Endothelial cell of umbilical vein (primary cell): ENCODE data around the gene LCE1A. TPM values are rescaled to one million over a fixed set of nuclear protein-coding genes. Genes with fewer than 3 reads are reported as not detected.

ENCODE experiments used
- BruUV-seq: library from RNA; stranded (reverse); fragments of 400-500 nt; replicated peaks from 2 replicates; lab custom pipeline; 2021; lab: Mats Ljungman, UMichigan
- CTCF ChIA-PET: fragments of 300-600, 350-600 bp; sonication (Branson Sonifier 250); formaldehyde crosslinking; loops from one replicate; lab custom pipeline; 2021; ENCODE audit warnings: antibody characterized with exemption, inconsistent platforms; lab: Charles Lee
- POLR2A ChIA-PET: fragments of 300-600, 350-600 bp; sonication (Branson Sonifier 250); formaldehyde crosslinking; loops from one replicate; lab custom pipeline; 2021; ENCODE audit warnings: antibody characterized with exemption, inconsistent platforms; lab: Charles Lee
- DNase-seq: peaks from one replicate; pipeline ENCODE4 v3.0.0-alpha.2; 2011; ENCODE audit warnings: low read depth, low spot score
- FAIRE-seq: peaks from 2 replicates; lab custom pipeline; 2011; peaks lifted over from hg19 to GRCh38; lab: Jason Lieb, UNC
- H2AFZ ChIP-seq: 2 replicates; pipeline ENCODE4 v1.6.0; 2012; ENCODE audit warnings: low read depth, low read length, control low read depth, inconsistent platforms
- H3K27ac ChIP-seq: 2 replicates; pipeline ENCODE4 v1.5.1; 2011; ENCODE audit warnings: low read depth, mild to moderate bottlenecking, control low read depth, low read length, moderate library complexity; ENCODE audit not compliant: insufficient read depth
- H3K27me3 ChIP-seq, 2 experiments: 2 replicates each; pipeline versions ENCODE4 v1.6.0 to v1.6.1; 2011; ENCODE audit warnings: low read length in 2 of 2, mixed read lengths in 1 of 2; ENCODE audit not compliant: control insufficient read depth in 2 of 2, insufficient read depth in 2 of 2
- H3K36me3 ChIP-seq, 2 experiments: 2 replicates in 1 of 2; 3 replicates in 1 of 2; pipeline ENCODE4 v1.5.1; 2011; ENCODE audit warnings: low read length in 2 of 2, mild to moderate bottlenecking in 1 of 2, moderate library complexity in 1 of 2; ENCODE audit not compliant: control insufficient read depth in 2 of 2, insufficient read depth in 2 of 2; ENCODE audit errors: extremely low read depth in 1 of 2
- H3K4me1 ChIP-seq: 3 replicates; pipeline ENCODE4 v1.5.1; 2011; ENCODE audit warnings: mild to moderate bottlenecking, low read length; ENCODE audit not compliant: control insufficient read depth, insufficient read depth; ENCODE audit errors: extremely low read depth
- H3K4me2 ChIP-seq: 2 replicates; pipeline ENCODE4 v1.6.1; 2011; ENCODE audit warnings: low read length, control low read depth, mixed read lengths; ENCODE audit not compliant: insufficient read depth
- H3K4me3 ChIP-seq, 3 experiments: fragments of 200-600 bp in 1 of 3; sonication (generic), shearing (Covaris generic) in 1 of 3; replicated peaks in 1 of 3; 2 replicates each; pipeline ENCODE4 v1.5.1; 2011 to 2016; ENCODE audit warnings: control low read depth in 3 of 3, low read length in 3 of 3, mild to moderate bottlenecking in 2 of 3, inconsistent platforms in 1 of 3, low read depth in 1 of 3, moderate library complexity in 1 of 3; ENCODE audit not compliant: insufficient read depth in 1 of 3
- H3K79me2 ChIP-seq: 2 replicates; pipeline ENCODE4 v1.6.0; 2012; ENCODE audit warnings: low read length, inconsistent platforms; ENCODE audit not compliant: control insufficient read depth, insufficient read depth
- H3K9ac ChIP-seq: replicated peaks from 2 replicates; pipeline ENCODE3; 2011; ENCODE audit warnings: low read length, control low read depth; ENCODE audit not compliant: insufficient read depth; ENCODE audit errors: extremely low read depth
- H3K9me1 ChIP-seq: replicated peaks from 3 replicates; pipeline ENCODE4 v1.6.0; 2011; ENCODE audit warnings: mild to moderate bottlenecking, low read length; ENCODE audit not compliant: control insufficient read depth, insufficient read depth; ENCODE audit errors: extremely low read depth
- H3K9me3 ChIP-seq: replicated peaks from 2 replicates; pipeline ENCODE4 v1.5.1; 2012; ENCODE audit warnings: low read length, inconsistent platforms; ENCODE audit not compliant: control insufficient read depth, insufficient read depth
- H4K20me1 ChIP-seq: replicated peaks from 2 replicates; pipeline ENCODE3; 2011; ENCODE audit warnings: mild to moderate bottlenecking, low read length; ENCODE audit not compliant: control insufficient read depth, insufficient read depth; ENCODE audit errors: extremely low read depth
- CTCF ChIP-seq, 2 donors: IDR thresholded peaks; 1 replicate in 1 of 2; 2 replicates in 1 of 2; pipeline ENCODE4 v1.5.1; 2011; ENCODE audit warnings: low read length in 2 of 2, mild to moderate bottlenecking in 2 of 2, moderate library complexity in 2 of 2, control low read depth in 1 of 2, inconsistent platforms in 1 of 2, low read depth in 1 of 2; ENCODE audit not compliant: insufficient read depth in 1 of 2; ENCODE audit errors: extremely low read depth in 1 of 2
- EZH2 ChIP-seq: IDR thresholded peaks from 2 replicates; pipeline ENCODE4 v1.6.1; 2012; ENCODE audit warnings: borderline replicate concordance, low read depth, mild to moderate bottlenecking, moderate library complexity, low read length, inconsistent platforms; ENCODE audit not compliant: severe bottlenecking
- FOS ChIP-seq: IDR thresholded peaks from 2 replicates; pipeline ENCODE4 v1.6.1; 2011; ENCODE audit warnings: mild to moderate bottlenecking, low read length, moderate library complexity, borderline replicate concordance; ENCODE audit not compliant: insufficient read depth
- GATA2 ChIP-seq: IDR thresholded peaks from 2 replicates; pipeline ENCODE4 v1.7.0; 2011; ENCODE audit warnings: low read depth, mild to moderate bottlenecking, moderate library complexity, mixed read lengths, low read length; ENCODE audit not compliant: insufficient read length, insufficient read depth
- JUN ChIP-seq: IDR thresholded peaks from 2 replicates; pipeline ENCODE4 v1.6.1; 2011; ENCODE audit warnings: borderline replicate concordance, low read depth; ENCODE audit not compliant: insufficient read length, insufficient read depth
- MAX ChIP-seq: IDR thresholded peaks from 2 replicates; pipeline ENCODE4 v1.6.1; 2011; ENCODE audit not compliant: insufficient read depth, insufficient read length
- MYC ChIP-seq: IDR thresholded peaks from one replicate; pipeline ENCODE4 v1.6.1; 2011; ENCODE audit warnings: mild to moderate bottlenecking, low read depth, low read length
- POLR2A ChIP-seq: IDR thresholded peaks from 2 replicates; pipeline ENCODE4 v1.6.1; 2012; ENCODE audit warnings: low read depth, mild to moderate bottlenecking, control low read depth, low read length
- POLR2AphosphoS5 ChIP-seq: IDR thresholded peaks from 2 replicates; pipeline ENCODE4 v1.6.1; 2012; ENCODE audit warnings: low read depth, mild to moderate bottlenecking, control low read depth, low read length, moderate library complexity; ENCODE audit not compliant: insufficient read depth
- dilution Hi-C: fragments of 300-500 bp; cut with MboI; formaldehyde crosslinking; loops from one replicate; pipeline ENCODE4 v1.15.0; 2019; ENCODE audit warnings: low sequenced_read_pairs; ENCODE audit not compliant: extremely low pct_ligation_motif_present
- intact Hi-C: fragments of 100-400 bp; cut with micrococcal nuclease; formaldehyde crosslinking; loops from one replicate; pipeline ENCODE4 v1.10.0; 2022
- polyA plus RNA-seq, 4 experiments: library from polyadenylated mRNA; depleted of rRNA in 3 of 4; stranded (reverse) in 3 of 4; unstranded in 1 of 4; fragments of >200 nt; gene quantifications; 2 replicates each; pipeline versions ENCODE4 v1.2.1 to v1.2.3, GENCODE V29; 2011 to 2012; ENCODE audit warnings: missing spikeins in 1 of 4
- total RNA-seq: library from RNA; stranded (reverse); gene quantifications from 2 replicates; pipeline ENCODE4 v1.2.3, GENCODE V29; 2021

Gene LCE1A
- total and polyA plus RNA-seq, 2 donors (not counting 3 experiments of a cell fraction or from before 2014, with no cell fraction given), result not detected

- Histone ChIP-seq H3K9ac (no peak overlapping the region), H3K9me3 (no peaks in the 10 kb centered on the region), H3K79me2 (no peaks in the 10 kb centered on the region), H3K9me1 (no peaks in the 10 kb centered on the region), H3K27ac (no peak overlapping the region), H2AFZ (no peak overlapping the region), H3K36me3 (no peaks in the 10 kb centered on the region), H4K20me1 (no peaks in the 10 kb centered on the region), H3K4me2 (no peak overlapping the region), H3K4me3 (no peak overlapping the region), H3K4me1 (no peaks in the 10 kb centered on the region), H3K27me3 (no peaks in the 10 kb centered on the region)
- DNase-seq (no peak), FAIRE-seq (no peak)
- ChIA-PET POLR2A (no interaction called here), CTCF (no interaction called here)
- dilution Hi-C loops, result no loop called here
- TF ChIP-seq POLR2A (no peak), CTCF (IDR thresholded peaks at IDR 0.05; ENCODE audit: extremely low read depth in 1 of 2, insufficient read depth in 1 of 2, low read depth in 1 of 2, low read length in 2 of 2) (no peak)
- no TSS peak for BruUV-seq
- intact Hi-C loops, result no loop called here
Observed at GRCh38 chr1:152823294-152823693, 4.0 kb upstream of the LCE1A start.

DNA sequence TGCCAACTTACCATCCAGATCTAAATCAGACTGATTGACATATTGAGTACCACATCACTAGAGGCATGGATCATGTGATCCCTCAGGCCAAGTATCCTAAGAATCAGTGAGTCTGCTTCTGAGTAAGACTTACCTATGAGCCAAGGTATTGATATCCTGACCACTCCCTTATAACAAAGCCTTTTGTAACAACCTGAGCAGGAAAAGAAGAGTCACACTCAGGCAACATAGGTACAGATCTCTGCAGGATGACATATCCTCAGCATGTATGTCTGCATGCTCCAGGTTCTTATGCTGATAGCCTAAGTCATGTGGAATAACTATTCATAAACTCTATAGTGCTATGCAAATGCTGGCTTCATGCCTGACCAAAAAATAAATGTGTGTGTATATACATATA lies 2.3 kb upstream of the LCE1A start:
- intact Hi-C loops, result no loop called here
- no peaks in the 10 kb centered on the region for H3K9me3 ChIP-seq
- no peaks in the 10 kb centered on the region for H3K9me1 ChIP-seq
- no peak for FAIRE-seq
- ChIA-PET CTCF (no interaction called here), POLR2A (no interaction called here)
- H3K4me3 ChIP-seq, result no peak overlapping the region
- no TSS peak for BruUV-seq
- no peak overlapping the region for H3K4me2 ChIP-seq
- TF ChIP-seq POLR2A (no peak), POLR2AphosphoS5 (no peak), CTCF (IDR thresholded peaks at IDR 0.05; ENCODE audit: extremely low read depth in 1 of 2, insufficient read depth in 1 of 2, low read depth in 1 of 2, low read length in 2 of 2) (no peak), EZH2 (no peak), MAX (no peak), GATA2 (no peak), MYC (no peak), FOS (no peak), JUN (no peak)
- DNase-seq, result no peak
- no peaks in the 10 kb centered on the region for H3K36me3 ChIP-seq
- no peak overlapping the region for H3K9ac ChIP-seq
- H3K27me3 ChIP-seq, result no peaks in the 10 kb centered on the region
- H3K79me2 ChIP-seq, result no peaks in the 10 kb centered on the region
- no peak overlapping the region for H3K27ac ChIP-seq
- no peak overlapping the region for H2AFZ ChIP-seq
- H3K4me1 ChIP-seq, result no peaks in the 10 kb centered on the region
- dilution Hi-C loops, result no loop called here
- no peaks in the 10 kb centered on the region for H4K20me1 ChIP-seq
